ENCODE results near the gene RNU1-4. TPM values are rescaled to one million over a fixed set of nuclear protein-coding genes. Genes with fewer than 3 reads are reported as not detected.
"Not testable (repeated sequence)": the region's sequence is repeated elsewhere in the genome, so short reads cannot be mapped to it uniquely, and the experiment has no call there.

RNU1-4 gene
- total and polyA plus RNA-seq, 12 donors: under 0.01 to 5,330 (median 1,268) TPM; not detected in 4

DNA sequence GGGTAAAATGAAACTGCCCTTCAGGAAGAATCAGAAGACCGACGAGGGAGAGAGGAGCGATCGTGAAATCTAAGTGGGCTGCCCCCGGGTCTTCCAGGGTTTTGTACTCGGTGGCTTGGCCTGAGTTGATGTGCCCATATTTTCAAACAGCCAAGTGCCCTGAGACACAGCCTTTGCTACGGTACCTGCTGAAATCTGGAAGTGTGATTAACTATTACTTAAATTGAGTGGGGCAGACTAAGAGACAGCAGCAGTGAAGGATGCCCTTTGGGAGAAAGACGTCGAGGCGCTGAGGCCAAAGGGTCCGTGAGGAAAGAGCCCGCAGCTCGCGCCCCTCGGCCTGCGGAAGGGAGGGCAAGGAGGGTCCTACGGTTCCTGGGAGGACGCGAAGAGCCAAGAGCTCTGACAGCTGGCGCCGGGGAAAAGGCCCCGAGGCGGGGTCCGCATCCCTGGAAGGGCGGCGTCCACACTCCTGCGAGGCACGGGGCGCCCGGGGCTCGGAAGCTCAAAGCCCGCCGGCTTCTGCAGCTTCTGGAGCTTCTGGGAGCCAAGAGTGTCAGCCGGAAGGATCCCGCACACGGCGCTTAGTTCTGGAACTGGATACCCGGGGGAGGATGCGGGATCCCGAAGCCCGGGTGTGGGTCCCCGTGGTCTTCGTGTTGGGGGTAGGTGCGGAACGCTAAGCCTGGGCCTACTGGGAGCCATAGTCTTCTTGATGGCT lies 15.4 kb upstream of the RNU1-4 start:
- WGBS, 4 donors: 70 to 77% (median 75%) methylated on average over 45 of the region's 45 CpGs
- Histone ChIP-seq H3K27ac (no peak overlapping the region), H3K36me3 (replicated peaks in 1 of 2) (no peaks in the 10 kb centered on the region), H3K4me1 (replicated peaks in 1 of 2) (no peaks in the 10 kb centered on the region), H3K9me3 (replicated peaks in 1 of 3) (no peaks in the 10 kb centered on the region), H3K4me3 (no peak overlapping the region), H3K27me3 (peaks cover 13% of the 10 kb centered on the region)
- intact Hi-C loops (cut with DNase I): loop anchor here in 1 of 2 donors (10.0 kb wide), 1 partner anchor 180 kb away; no protein-coding TSS in a partner anchor
- DNase-seq: peak in 4 of 7 donors; percentile 31 to 53 (median 36)
- TF ChIP-seq, protein P1, sequence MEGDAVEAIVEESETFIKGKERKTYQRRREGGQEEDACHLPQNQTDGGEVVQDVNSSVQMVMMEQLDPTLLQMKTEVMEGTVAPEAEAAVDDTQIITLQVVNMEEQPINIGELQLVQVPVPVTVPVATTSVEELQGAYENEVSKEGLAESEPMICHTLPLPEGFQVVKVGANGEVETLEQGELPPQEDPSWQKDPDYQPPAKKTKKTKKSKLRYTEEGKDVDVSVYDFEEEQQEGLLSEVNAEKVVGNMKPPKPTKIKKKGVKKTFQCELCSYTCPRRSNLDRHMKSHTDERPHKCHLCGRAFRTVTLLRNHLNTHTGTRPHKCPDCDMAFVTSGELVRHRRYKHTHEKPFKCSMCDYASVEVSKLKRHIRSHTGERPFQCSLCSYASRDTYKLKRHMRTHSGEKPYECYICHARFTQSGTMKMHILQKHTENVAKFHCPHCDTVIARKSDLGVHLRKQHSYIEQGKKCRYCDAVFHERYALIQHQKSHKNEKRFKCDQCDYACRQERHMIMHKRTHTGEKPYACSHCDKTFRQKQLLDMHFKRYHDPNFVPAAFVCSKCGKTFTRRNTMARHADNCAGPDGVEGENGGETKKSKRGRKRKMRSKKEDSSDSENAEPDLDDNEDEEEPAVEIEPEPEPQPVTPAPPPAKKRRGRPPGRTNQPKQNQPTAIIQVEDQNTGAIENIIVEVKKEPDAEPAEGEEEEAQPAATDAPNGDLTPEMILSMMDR (IDR thresholded peaks at IDR 0.05): no peak
- no peak for TF ChIP-seq POLR2A (IDR thresholded peaks at IDR 0.05)

DNA sequence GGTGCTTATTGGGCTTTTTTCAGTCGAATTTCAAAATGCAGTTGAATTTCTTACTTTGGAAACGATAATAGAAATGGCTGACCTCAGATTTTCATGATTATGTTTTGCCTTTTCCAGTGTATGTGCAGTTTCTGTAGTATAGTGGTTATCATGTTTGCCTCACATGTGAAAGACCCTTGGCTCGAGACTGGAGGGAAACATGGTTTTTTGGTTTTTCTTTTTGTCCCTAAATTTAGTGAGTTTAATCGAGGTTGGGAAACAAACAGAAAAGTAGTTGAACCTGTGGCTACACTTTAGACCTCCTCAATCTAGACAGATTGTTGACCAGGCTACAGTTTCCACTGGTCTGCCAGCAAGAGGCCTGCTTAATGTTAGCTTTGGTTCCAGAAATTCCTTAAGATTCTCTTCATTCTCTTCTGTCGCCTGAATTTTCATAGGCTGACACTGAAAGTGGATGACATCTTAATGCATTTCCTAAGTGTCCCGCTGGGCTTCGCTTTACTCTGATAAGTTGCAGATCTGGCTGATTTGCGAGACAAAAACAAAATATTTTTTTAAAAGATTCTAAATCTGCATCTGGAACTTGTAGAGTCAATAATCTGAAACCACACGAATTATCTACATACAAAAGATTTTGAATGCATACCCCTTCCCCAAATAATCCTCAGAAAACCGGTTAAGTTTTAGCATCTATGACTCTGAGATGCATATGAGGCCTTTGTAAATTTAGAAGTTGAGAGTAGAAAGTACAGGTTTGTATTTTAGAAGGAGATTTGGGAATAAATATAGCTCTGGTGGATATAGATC lies 14.7 kb upstream of the RNU1-4 start:
- peaks cover 13% of the 10 kb centered on the region for H3K27me3 ChIP-seq
- intact Hi-C loops (cut with DNase I): loop anchor here in 1 of 2 donors (10.0 kb wide), 1 partner anchor 181 kb away; no protein-coding TSS in a partner anchor
- H3K27ac ChIP-seq; H3K4me1 ChIP-seq (replicated peaks in 1 of 2); H3K4me3 ChIP-seq; H3K36me3 ChIP-seq (replicated peaks in 1 of 2); H3K9me3 ChIP-seq (replicated peaks in 1 of 3): not testable (repeated sequence)
- DNase-seq: peak in 1 of 7 donors; percentile 33
- 77 to 84% (median 80%) methylated on average over 10 of the region's 10 CpGs for WGBS, 4 donors

- no peaks in the 10 kb centered on the region for H3K9me3 ChIP-seq (replicated peaks in 1 of 3)
- DNase-seq: peak in 5 of 7 donors; percentile 32 to 66 (median 35)
- H3K27ac ChIP-seq: no peak overlapping the region
- H3K4me1 ChIP-seq (replicated peaks in 1 of 2): no peaks in the 10 kb centered on the region
- intact Hi-C loops (cut with DNase I): loop anchor here in 1 of 2 donors (10.0 kb wide), 1 partner anchor 183 kb away; no protein-coding TSS in a partner anchor
- H3K4me3 ChIP-seq: no peak overlapping the region
- TF ChIP-seq, protein P1 (IDR thresholded peaks at IDR 0.05): no peak
- no peak for TF ChIP-seq POLR2A (IDR thresholded peaks at IDR 0.05)
- H3K36me3 ChIP-seq (replicated peaks in 1 of 2): no peaks in the 10 kb centered on the region
- H3K27me3 ChIP-seq: peaks cover 13% of the 10 kb centered on the region
- WGBS, 4 donors: 82 to 84% (median 83%) methylated on average over 42 of the region's 42 CpGs
Measured at GRCh38 chr1:16727190-16728111, 12.9 kb upstream of the RNU1-4 start.

DNA sequence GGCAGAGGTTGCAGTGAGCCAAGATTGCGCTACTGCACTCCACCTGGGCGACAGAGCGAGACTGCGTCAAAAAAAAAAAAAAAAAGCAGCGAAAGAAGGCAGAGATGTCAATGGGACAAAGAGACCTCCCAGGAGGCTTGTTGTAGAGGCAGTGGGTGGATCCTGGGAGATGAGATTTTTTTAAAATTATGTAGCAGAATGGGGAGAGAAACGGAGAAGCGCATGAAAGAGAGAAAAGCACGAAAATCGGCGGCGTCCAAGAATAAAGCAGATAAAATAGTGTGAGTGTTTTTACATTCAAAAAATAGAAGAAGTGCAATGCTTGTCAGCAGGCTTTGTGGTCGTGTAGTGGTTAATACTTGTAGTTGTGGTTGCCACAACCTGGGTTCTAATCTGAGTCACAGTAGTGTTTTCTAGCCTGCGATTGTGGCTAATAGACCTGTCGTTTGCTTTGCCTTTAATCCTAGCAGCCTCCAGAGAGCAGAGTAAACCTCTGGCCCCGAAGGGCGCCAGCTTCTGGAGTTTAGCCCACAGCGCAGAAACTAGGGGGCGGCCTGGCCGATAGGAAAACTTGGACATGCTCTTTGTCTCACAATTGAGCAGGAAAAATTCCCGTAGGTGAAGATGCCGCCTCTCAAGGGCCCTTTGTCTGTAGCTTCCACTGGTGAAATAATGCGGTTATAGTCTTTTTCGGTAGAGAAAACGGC lies 11.9 kb upstream of the RNU1-4 start:
- H3K27me3 ChIP-seq: peaks cover 13% of the 10 kb centered on the region
- WGBS, 4 donors: 72 to 79% (median 77%) methylated on average over 16 to 20 of the region's 24 CpGs
- DNase-seq; H3K4me3 ChIP-seq; H3K4me1 ChIP-seq (replicated peaks in 1 of 2); H3K9me3 ChIP-seq (replicated peaks in 1 of 3); H3K36me3 ChIP-seq (replicated peaks in 1 of 2); H3K27ac ChIP-seq: not testable (repeated sequence)
- intact Hi-C loops (cut with DNase I): loop anchor here in 1 of 2 donors (10.0 kb wide), 1 partner anchor 184 kb away; no protein-coding TSS in a partner anchor

- H3K36me3 ChIP-seq (replicated peaks in 1 of 2); intact Hi-C loops (cut with DNase I); H3K4me3 ChIP-seq; H3K4me1 ChIP-seq (replicated peaks in 1 of 2); H3K9me3 ChIP-seq (replicated peaks in 1 of 3); DNase-seq; H3K27ac ChIP-seq; H3K27me3 ChIP-seq: not testable (repeated sequence)
- WGBS, 4 donors: 22 to 62% (median 34%) methylated on average over 3 of the region's 5 CpGs
Measured at GRCh38 chr1:16732254-16732896, 7.9 kb upstream of the RNU1-4 start.

- H3K36me3 ChIP-seq (replicated peaks in 1 of 2); DNase-seq; intact Hi-C loops (cut with DNase I); H3K27me3 ChIP-seq; H3K4me1 ChIP-seq (replicated peaks in 1 of 2); H3K27ac ChIP-seq; H3K9me3 ChIP-seq (replicated peaks in 1 of 3); H3K4me3 ChIP-seq: not testable (repeated sequence)
- WGBS, 4 donors: no CpG with 5 or more reads among the region's 11 CpGs
Measured at GRCh38 chr1:16741230-16741629, 914 bp downstream of the RNU1-4 start.

DNA sequence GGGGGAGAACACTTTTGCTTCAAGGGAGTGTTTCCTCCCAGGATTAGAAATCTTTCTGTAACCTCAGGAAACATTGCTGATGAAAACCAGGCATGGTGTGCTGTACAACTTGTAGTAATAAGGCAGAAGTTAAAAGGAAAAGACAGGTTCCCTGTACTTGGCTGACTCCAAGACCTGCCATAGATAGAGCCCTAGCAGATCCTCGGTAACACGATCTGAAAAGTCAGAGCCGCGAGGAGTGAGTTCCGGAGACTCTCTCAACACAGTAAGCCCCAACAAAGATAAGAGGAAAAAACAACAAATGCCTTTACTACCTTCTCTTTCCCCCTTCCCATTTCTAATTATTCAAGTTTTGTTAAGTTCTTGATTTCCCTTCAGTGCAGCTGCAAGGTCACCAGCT lies 7.3 kb downstream of the RNU1-4 start:
- H3K4me3 ChIP-seq; DNase-seq; H3K36me3 ChIP-seq (replicated peaks in 1 of 2); intact Hi-C loops (cut with DNase I); H3K27me3 ChIP-seq; H3K4me1 ChIP-seq (replicated peaks in 1 of 2); H3K27ac ChIP-seq; H3K9me3 ChIP-seq (replicated peaks in 1 of 3): not testable (repeated sequence)
- 61 to 71% (median 63%) methylated on average over 5 of the region's 5 CpGs; no CpG with 5 or more reads in 1 of the 4 donors for WGBS, 4 donors
